Measurements from ENCODE around the gene YWHAG. TPM values are rescaled to one million over a fixed set of nuclear protein-coding genes. Genes with fewer than 3 reads are reported as not detected.
A peak's percentile ranks its signal among the peaks of the same experiment; 100 is the strongest.

YWHAG gene
- total and polyA plus RNA-seq, 11 donors: 85.5 to 282 (median 189) TPM

GRCh38 chr7:76283254-76284159, 75.3 kb downstream of the YWHAG start:
- H3K27me3 ChIP-seq: peaks cover 0 to 26% (median 11%) of the 10 kb centered on the region in 9 donors
- H3K4me3 ChIP-seq: peak overlapping the region in 9 of 12 donors; percentile 27 to 68 (median 54)
- H3K27ac ChIP-seq: peak overlapping the region in 2 of 12 donors; percentile 16 to 41
- peaks cover 0 to 25% (median 0%) of the 10 kb centered on the region in 12 donors for H3K4me1 ChIP-seq
- 58 to 93% (median 73%) methylated on average over 7 to 17 of the region's 17 CpGs for WGBS, 4 donors
- no peaks in the 10 kb centered on the region for H3K9me3 ChIP-seq
- ATAC-seq (no peak), DNase-seq (no peak)
- H3K36me3 ChIP-seq: no peaks in the 10 kb centered on the region
- no peak for TF ChIP-seq POLR2A (IDR thresholded peaks at IDR 0.05)
- intact Hi-C loops (cut with DNase I): no loop called here

DNA sequence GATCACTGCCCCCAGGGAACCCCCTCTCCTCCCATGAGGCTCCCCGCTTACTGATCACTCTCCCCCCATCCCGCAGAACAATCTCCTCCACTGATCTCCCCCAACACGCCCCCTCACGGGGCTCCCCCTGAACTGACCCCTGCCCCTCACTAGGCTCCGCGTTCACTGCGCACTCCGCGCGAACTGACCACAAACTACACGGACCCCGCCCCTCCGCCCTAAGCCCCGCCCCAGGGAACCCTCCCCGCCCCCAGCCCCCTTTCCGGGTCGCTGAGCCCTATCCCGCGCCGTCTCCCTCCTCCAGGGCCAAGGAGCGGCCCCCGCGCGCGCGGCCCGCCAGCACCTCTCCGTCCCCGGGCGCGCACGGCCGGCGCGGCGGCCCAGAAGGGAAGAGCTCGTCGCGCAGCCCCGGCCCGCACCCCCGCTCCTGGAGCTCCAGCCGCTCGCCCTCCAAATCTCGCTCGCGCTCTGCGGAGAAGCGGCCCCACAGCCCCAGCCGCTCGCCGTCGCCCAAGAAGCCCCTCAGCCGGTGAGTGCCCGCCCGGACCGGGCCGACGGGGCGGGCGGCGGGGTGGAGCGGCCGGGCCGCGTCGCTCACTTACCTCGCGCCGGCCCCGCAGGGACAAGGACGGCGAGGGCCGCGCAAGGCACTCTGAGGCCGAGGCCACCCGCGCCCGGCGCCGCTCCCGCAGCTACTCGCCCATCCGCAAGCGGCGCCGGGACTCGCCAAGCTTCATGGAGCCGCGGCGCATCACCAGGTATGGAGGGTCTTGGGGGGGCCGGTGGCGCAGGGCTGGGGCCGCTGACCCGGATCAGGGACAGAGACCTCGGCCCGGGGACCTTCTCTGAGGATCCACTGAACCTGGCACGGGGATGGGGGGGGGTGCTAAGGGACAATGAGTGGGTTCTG, 76.2 kb downstream of the YWHAG start:
- peak overlapping the region; percentile 17 to 68 (median 54) for H3K4me3 ChIP-seq
- peaks cover 0 to 30% (median 11%) of the 10 kb centered on the region in 9 donors for H3K27me3 ChIP-seq
- H3K4me1 ChIP-seq: peaks cover 0 to 22% (median 0%) of the 10 kb centered on the region in 12 donors
- no peaks in the 10 kb centered on the region for H3K9me3 ChIP-seq
- ATAC-seq (peak; percentile 29 to 80 (median 50)), DNase-seq (peak in 3 of 5 donors; percentile 48 to 58 (median 55))
- intact Hi-C loops (cut with DNase I): no loop called here
- 2 to 5% (median 4%) methylated on average over 16 to 98 of the region's 98 CpGs for WGBS, 4 donors
- peak in 1 of 2 donors; percentile 22 for TF ChIP-seq POLR2A (IDR thresholded peaks at IDR 0.05)
- no peak for TF ChIP-seq CTCF (IDR thresholded peaks at IDR 0.05)
- H3K27ac ChIP-seq: peak overlapping the region in 4 of 12 donors; percentile 16 to 59 (median 30)
- H3K36me3 ChIP-seq: no peaks in the 10 kb centered on the region

GRCh38 chr7:76281706-76282343, 77.0 kb downstream of the YWHAG start:
- H3K36me3 ChIP-seq: no peaks in the 10 kb centered on the region
- H3K4me3 ChIP-seq: peak overlapping the region in 11 of 12 donors; percentile 27 to 68 (median 54)
- ATAC-seq: no peak
- DNase-seq: no peak
- peaks cover 0 to 32% (median 11%) of the 10 kb centered on the region in 9 donors for H3K27me3 ChIP-seq
- no peaks in the 10 kb centered on the region for H3K9me3 ChIP-seq
- 2 to 9% (median 5%) methylated on average over 11 to 36 of the region's 36 CpGs for WGBS, 4 donors
- TF ChIP-seq CTCF (IDR thresholded peaks at IDR 0.05): no peak
- TF ChIP-seq POLR2A (IDR thresholded peaks at IDR 0.05): no peak
- H3K4me1 ChIP-seq: peaks cover 0 to 22% (median 0%) of the 10 kb centered on the region in 12 donors
- intact Hi-C loops (cut with DNase I): no loop called here
- H3K27ac ChIP-seq: no peak overlapping the region

- DNase-seq: no peak
- TF ChIP-seq CTCF (IDR thresholded peaks at IDR 0.05) (no peak), POLR2A (IDR thresholded peaks at IDR 0.05) (no peak)
- peak in 2 of 4 donors; percentile 15 to 27 for ATAC-seq
- peak overlapping the region in 10 of 12 donors; percentile 22 to 68 (median 47) for H3K4me3 ChIP-seq
- intact Hi-C loops (cut with DNase I): no loop called here
- H3K36me3 ChIP-seq: no peaks in the 10 kb centered on the region
- no peaks in the 10 kb centered on the region for H3K9me3 ChIP-seq
- peaks cover 0 to 34% (median 11%) of the 10 kb centered on the region in 9 donors for H3K27me3 ChIP-seq
- peaks cover 0 to 22% (median 0%) of the 10 kb centered on the region in 12 donors for H3K4me1 ChIP-seq
- no peak overlapping the region for H3K27ac ChIP-seq
- 3 to 5% (median 3%) methylated on average over 42 to 63 of the region's 63 CpGs for WGBS, 4 donors
Measured at GRCh38 chr7:76281006-76281705, 77.6 kb downstream of the YWHAG start.

All from heart left ventricle (tissue), 16 donors.